Measurements from ENCODE around the gene CHD6. TPM values are rescaled to one million over a fixed set of nuclear protein-coding genes. Genes with fewer than 3 reads are reported as not detected.

CHD6 gene
- total RNA-seq, 1 experiment from 2014 or later: 26.6 TPM

DNA sequence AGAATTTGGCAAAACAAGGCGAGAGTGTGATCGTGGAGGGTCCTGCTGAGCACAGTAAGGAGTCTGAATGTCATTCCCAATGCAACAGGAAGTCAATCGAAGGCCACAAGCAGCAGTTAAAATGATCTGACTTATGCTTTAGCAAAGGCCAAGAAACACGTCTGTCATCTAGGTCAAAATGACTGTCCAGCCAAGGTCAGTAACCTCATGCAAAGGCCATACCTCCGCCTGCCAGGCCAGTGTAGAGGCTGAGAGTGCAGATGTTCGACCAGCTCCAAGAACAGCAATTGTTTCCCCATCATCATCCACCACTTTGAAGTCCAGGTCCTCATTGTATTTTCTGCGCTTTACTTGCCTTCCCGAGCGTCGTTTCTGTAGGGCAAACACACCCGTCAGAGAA lies 105.6 kb downstream of the CHD6 start:
- H3K4me1 ChIP-seq (ENCODE audit: control insufficient read depth in 1 of 2, insufficient read depth in 2 of 2, low read length in 2 of 2): no peaks in the 10 kb centered on the region
- no peaks in the 10 kb centered on the region for H3K79me2 ChIP-seq (ENCODE audit: insufficient read depth, low read length)
- POLR2A ChIA-PET: no interaction called here
- CTCF ChIA-PET: no interaction called here
- ATAC-seq (no peak), DNase-seq (ENCODE audit: low read depth, low spot score) (no peak)
- H3K27ac ChIP-seq (ENCODE audit: low read depth, low read length): no peak overlapping the region
- H3K9me2 ChIP-seq (ENCODE audit: insufficient read depth): no peaks in the 10 kb centered on the region
- no peak overlapping the region for H3K4me2 ChIP-seq (ENCODE audit: low read length)
- H3K27me3 ChIP-seq (ENCODE audit: insufficient read depth, low read length): no peaks in the 10 kb centered on the region
- RAD21 ChIA-PET (ENCODE audit: low non-redundant PET in 1 of 2, low total read pairs in 2 of 2, uncharacterized antibody in 2 of 2, unreplicated experiment in 2 of 2): no interaction called here
- no TSS peak for BruUV-seq (replicated peaks)
- H3K4me3 ChIP-seq (replicated peaks in 1 of 2; ENCODE audit: low read depth in 1 of 2, low read length in 2 of 2): no peak overlapping the region
- peaks cover 0 to 3% of the 10 kb centered on the region in 2 experiments; a peak in 2 of 4 replicates for H3K36me3 ChIP-seq (ENCODE audit: control insufficient read depth in 1 of 2, insufficient read depth in 2 of 2, low read length in 2 of 2)
- no peaks in the 10 kb centered on the region for H3K9me3 ChIP-seq (ENCODE audit: control insufficient read depth in 1 of 2, insufficient read depth in 1 of 2, low read depth in 1 of 2, low read length in 2 of 2)
- H4K20me1 ChIP-seq (ENCODE audit: insufficient read depth): no peaks in the 10 kb centered on the region
- intact Hi-C loops (cut with micrococcal nuclease): no loop called here
- TF ChIP-seq YY1 (IDR thresholded peaks at IDR 0.05; ENCODE audit: extremely low read depth, insufficient replicate concordance, low read depth, low read length) (no peak), FOSL1 (IDR thresholded peaks at IDR 0.05; ENCODE audit: low read depth) (no peak), SRF (IDR thresholded peaks at IDR 0.05; ENCODE audit: low read depth) (no peak), EZH2phosphoT487 (IDR thresholded peaks at IDR 0.05; ENCODE audit: borderline replicate concordance) (no peak), SP1 (IDR thresholded peaks at IDR 0.05; ENCODE audit: low read depth) (no peak), CBX3 (IDR thresholded peaks at IDR 0.05; ENCODE audit: low read depth) (no peak), POLR2A (IDR thresholded peaks at IDR 0.05; ENCODE audit: borderline replicate concordance, extremely low read depth, insufficient read depth, insufficient read length) (no peak), RAD21 (IDR thresholded peaks at IDR 0.05; ENCODE audit: low read depth) (no peak), EGR1 (IDR thresholded peaks at IDR 0.05; ENCODE audit: low read depth) (no peak), TCF7L2 (IDR thresholded peaks at IDR 0.05; ENCODE audit: borderline replicate concordance, extremely low read depth, insufficient read depth, insufficient read length) (no peak), ELF1 (IDR thresholded peaks at IDR 0.05; ENCODE audit: borderline replicate concordance, low read depth) (no peak), ZFX (IDR thresholded peaks at IDR 0.05) (no peak), EZH2 (IDR thresholded peaks at IDR 0.05) (no peak)
- TF ChIP-seq, protein P1, sequence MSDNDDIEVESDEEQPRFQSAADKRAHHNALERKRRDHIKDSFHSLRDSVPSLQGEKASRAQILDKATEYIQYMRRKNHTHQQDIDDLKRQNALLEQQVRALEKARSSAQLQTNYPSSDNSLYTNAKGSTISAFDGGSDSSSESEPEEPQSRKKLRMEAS (IDR thresholded peaks at IDR 0.05): no peak
- TF ChIP-seq, protein P2, sequence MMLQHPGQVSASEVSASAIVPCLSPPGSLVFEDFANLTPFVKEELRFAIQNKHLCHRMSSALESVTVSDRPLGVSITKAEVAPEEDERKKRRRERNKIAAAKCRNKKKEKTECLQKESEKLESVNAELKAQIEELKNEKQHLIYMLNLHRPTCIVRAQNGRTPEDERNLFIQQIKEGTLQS (IDR thresholded peaks at IDR 0.05): no peak
- no peak overlapping the region for H3K9ac ChIP-seq (ENCODE audit: low read length)
- H2AFZ ChIP-seq (ENCODE audit: low read depth, low read length, poor library complexity, severe bottlenecking): no peak overlapping the region

All from HCT116 (cell line).